ENCODE results near the gene WDR1.

Gene WDR1

DNA sequence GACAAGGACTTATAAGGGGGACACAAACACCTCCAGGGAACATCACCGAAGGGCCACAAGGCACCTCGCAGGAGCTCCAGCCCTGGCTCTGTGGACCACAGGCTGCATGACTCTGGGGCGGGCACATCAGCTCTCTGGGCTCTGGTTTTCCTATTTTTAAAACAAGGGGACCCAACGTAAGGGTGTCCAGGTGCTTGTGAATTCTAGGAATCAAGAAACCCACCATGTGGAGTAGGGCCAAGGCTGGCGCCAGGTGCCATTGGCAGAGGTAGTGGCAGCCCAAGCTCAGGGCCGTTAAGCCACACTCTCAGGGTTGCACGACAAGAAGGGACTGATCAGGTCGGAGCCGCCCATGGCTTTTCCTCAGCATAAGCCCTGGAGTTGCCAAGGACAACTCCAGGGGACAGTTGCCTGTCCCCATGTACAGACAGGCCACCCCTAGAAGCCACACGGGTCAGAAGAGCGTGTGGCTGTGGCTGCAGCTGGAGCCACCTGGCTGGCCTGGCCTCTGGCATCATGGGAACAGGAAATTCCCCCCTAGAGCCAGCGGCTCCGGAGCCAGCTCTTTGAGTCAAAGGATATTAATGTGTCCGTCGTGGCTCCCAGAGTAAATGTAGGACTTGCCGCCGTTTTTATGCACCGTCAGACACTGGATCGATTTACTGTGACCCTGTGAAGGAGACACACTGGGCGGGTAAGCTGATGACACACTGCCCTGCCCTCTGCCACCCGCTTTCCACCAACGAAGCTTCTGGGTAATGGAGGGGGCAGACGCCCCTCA, 32.5 kb downstream of the WDR1 start:
- DNase-seq = no peak

DNA sequence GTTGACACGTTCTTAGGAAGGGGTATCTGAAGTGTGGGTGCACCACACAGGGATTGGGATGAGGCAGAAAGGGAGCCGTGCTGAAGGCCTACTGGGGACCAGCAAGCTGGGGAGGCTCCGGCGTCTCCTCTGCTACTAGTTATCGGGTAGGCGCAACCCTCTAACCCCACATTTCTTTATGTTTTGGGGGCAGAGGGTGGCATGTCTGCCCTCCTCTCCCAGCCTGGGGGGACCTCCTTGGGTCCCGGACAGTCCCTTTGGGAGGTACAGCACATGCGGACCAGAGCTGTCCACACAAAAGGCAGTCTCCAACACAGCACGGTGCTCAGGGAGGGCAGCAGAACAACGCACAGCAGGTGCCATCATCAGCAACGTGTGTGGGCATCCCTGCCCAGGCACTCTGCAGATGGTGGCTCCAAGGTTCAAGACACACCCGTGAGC, 33.2 kb downstream of the WDR1 start:
- no peak for DNase-seq

- no peak for DNase-seq
Measured at GRCh38 chr4:10082459-10083272, 33.9 kb downstream of the WDR1 start.

DNA sequence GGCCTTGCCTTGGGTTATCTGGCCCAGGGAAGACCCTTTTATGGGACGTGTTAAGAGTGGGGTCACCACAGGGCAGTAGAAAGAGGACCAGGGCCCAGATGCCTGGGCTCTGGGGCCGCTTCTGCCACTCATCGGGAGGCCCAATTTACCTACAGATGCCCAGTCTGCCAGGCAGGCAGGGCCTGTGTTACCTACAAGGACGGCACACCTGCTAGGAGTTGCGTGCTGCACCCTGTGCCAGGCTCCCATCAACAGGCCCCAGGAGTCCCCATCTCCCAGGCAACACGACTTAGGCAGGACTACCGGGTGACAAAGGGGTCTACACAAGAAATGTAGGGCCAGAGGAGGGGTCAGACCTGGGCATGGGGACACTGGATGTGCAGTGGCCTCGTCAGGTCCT, 34.6 kb downstream of the WDR1 start:
- DNase-seq = no peak

GRCh38 chr4:10081218-10081606, 35.4 kb downstream of the WDR1 start:
- no peak for DNase-seq

GRCh38 chr4:10080589-10081217, 35.9 kb downstream of the WDR1 start:
- DNase-seq = no peak

DNA sequence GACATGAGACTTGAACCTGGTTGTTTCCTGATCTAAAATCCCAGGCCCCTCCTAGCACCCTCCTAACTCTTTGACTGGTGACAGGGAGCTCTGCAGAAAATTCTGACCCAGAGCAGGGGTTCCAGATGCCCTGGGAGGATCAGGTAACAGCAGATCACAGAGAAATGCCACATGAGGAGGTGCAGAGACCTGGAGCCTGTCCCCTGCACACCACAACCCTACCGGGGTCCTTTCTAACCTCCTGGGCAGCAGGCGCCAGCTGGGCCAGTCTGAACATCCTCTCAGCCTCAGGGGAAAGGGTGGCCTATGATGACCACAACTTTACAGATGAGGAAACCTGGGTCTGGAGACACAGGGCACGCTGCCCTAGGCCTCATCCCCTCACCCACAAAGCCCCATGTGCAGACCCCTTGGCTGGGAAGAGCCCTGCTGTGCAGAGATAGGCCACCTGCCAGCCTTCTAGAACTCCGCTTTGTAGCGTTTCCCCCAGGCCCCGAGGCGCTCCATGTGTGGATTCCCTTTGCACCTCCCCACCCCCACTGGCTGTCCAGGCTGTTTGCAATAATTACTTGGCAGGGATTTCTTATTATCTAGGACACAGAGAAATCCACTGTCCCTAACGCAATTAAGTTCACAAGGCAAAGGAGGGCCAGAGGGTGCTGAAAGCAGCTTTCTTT, 36.5 kb downstream of the WDR1 start:
- DNase-seq = no peak

DNA sequence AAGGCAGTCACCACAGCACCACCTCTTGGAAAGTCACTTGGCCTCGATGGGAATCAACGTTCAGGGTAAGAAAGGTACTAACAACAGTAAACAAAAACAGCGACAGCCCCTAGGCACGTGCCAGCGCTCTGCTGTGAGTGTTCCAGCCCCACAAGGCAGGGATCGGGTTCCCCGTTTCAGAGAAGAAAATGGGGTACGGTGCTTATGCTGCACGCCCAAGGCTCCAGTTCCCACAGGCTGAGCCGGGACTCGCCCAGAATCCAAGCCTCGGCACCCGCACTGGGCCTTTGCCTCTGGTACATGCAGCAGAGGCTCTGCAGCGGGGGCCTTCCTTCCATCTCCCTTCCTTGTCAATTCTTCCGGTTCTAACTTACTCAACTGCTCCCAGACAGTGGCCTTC, 37.3 kb downstream of the WDR1 start:
- DNase-seq = no peak

- no peak for DNase-seq
Measured at GRCh38 chr4:10078481-10079233, 37.9 kb downstream of the WDR1 start.

GRCh38 chr4:10077483-10078335, 38.9 kb downstream of the WDR1 start:
- DNase-seq = no peak

DNA sequence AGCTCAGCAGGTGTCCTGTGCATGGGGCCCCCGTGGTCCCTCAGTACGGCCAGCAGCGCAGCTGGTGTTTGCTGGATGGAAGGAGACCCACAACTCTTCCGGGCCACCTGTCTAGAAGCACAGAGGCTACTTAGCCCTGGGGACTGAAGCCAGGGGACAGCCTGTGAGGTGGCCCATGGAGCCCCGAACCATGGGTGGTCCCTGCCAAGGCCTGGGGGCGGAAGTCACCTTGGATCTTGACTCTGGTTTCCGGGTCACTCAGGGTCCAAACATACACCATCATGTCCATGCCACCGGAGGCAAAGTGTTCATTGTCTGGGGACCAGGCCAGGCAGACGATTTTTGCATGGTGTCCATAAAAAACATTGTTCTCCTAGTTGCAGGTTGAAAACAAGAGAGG, 39.5 kb downstream of the WDR1 start:
- DNase-seq = no peak

- DNase-seq = no peak
Measured at GRCh38 chr4:10075953-10076391, 40.6 kb downstream of the WDR1 start.

- no peak for DNase-seq
Measured at GRCh38 chr4:10075158-10075863, 41.3 kb downstream of the WDR1 start.

GRCh38 chr4:10074767-10075105, 41.9 kb downstream of the WDR1 start:
- peak; percentile 26 for DNase-seq

- no peak for DNase-seq
Measured at GRCh38 chr4:10074076-10074766, 42.4 kb downstream of the WDR1 start.

DNA sequence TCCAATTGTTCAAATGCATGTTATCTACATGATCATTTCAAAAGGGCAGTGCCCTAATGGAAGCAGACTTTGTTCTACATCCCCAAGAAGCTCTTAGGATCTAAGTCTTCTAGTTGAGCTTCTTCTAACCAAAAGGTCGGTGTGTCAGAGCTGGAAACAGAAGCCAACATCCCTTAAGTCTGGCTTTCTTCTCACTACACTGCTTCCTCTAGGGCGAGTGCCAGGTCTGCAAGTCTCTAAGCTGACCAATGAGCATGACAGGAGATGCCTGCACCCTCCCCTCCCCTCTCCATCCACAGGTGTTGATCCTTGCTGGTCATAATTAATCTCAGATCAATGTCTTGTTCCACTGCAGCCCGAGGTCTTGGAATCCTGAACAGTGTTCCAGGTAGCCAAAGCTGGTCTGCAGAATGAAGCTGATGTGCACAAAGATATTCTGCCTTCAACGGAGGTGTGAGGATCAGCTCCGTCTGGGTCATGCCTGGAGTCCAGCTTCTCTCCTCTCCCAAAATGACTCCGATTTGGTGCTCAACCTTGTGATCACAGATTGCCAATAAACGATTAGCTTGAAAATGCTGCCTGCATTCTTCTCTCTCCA, 44.1 kb downstream of the WDR1 start:
- no peak for DNase-seq

- no peak for DNase-seq
Measured at GRCh38 chr4:10069075-10069642, 47.4 kb downstream of the WDR1 start.

GRCh38 chr4:10066670-10067651, 49.6 kb downstream of the WDR1 start:
- no peak for DNase-seq

All from kidney glomerular epithelial cell (primary cell).